A549 (cell line): ENCODE data around the gene UNC5B. TPM values are rescaled to one million over a fixed set of nuclear protein-coding genes. Genes with fewer than 3 reads are reported as not detected.

Experiments used
- ATAC-seq, 2 experiments: fragments of 200-7000 bp in 1 of 2; fragments of >200 bp in 1 of 2; cut with Nextera tagmentation in 1 of 2; cut with Tn5 transposase in 1 of 2; 3 replicates each; pipeline versions ENCODE4 v1.8.0 to v1.9.1; 2018 to 2020; ENCODE audit warnings: mild to moderate bottlenecking in 1 of 2, moderate library complexity in 1 of 2
- CTCF ChIA-PET: fragments of 300-600 bp; sonication (Branson Sonifier 250); formaldehyde crosslinking; extraction: SDS; loops from one replicate; lab custom pipeline; 2021; ENCODE audit warnings: antibody characterized with exemption, inconsistent platforms; lab: Yijun Ruan, JAX
- POLR2A ChIA-PET: fragments of 350-600 bp; formaldehyde crosslinking; extraction: SDS; loops from one replicate; lab custom pipeline; 2021; ENCODE audit warnings: antibody characterized with exemption, inconsistent platforms; lab: Yijun Ruan, JAX
- DNase-seq, 2 experiments: peaks; one replicate each; pipeline versions ENCODE4 v3.0.0 to v3.0.0-alpha.2; 2011 to 2016; ENCODE audit warnings: low read depth in 1 of 2, low spot score in 1 of 2
- FAIRE-seq: peaks from 2 replicates; lab custom pipeline; 2011; peaks lifted over from hg19 to GRCh38; lab: Jason Lieb, UNC
- H3K27ac ChIP-seq, 2 experiments: fragments of >200 bp; sonication (Bioruptor Twin); formaldehyde crosslinking; 3 replicates each; pipeline ENCODE4 v1.5.1; 2016 to 2017
- H3K4me1 ChIP-seq: fragments of >200 bp; sonication (Bioruptor Twin); formaldehyde crosslinking; 3 replicates; pipeline ENCODE4 v1.6.1; 2016
- H3K4me2 ChIP-seq: fragments of >200 bp; sonication (Bioruptor Twin); formaldehyde crosslinking; 3 replicates; pipeline ENCODE4 v1.6.1; 2016
- H3K4me3 ChIP-seq: fragments of >200 bp; sonication (Bioruptor Twin); formaldehyde crosslinking; 3 replicates; pipeline ENCODE4 v1.5.1; 2016
- H3K9me3 ChIP-seq: fragments of >200 bp; sonication (Bioruptor Twin); formaldehyde crosslinking; 3 replicates; pipeline ENCODE4 v1.6.1; 2016
- ATOH8 ChIP-seq: fragments of 250-450 bp; sonication (Bioruptor Pico); IDR thresholded peaks from 2 replicates; pipeline ENCODE4 v1.5.0; 2020; ENCODE audit warnings: low read depth, mild to moderate bottlenecking, moderate library complexity
- BHLHE40 ChIP-seq: IDR thresholded peaks from 2 replicates; pipeline ENCODE4 v1.6.1; 2012; ENCODE audit warnings: low read depth, low read length, inconsistent platforms
- CHD4 ChIP-seq: fragments of 200-600 bp; sonication (generic); IDR thresholded peaks from 2 replicates; pipeline ENCODE4 v1.6.1; 2016; ENCODE audit warnings: antibody characterized with exemption, mild to moderate bottlenecking, borderline replicate concordance
- EHF ChIP-seq: fragments of 250-450 bp; sonication (Bioruptor Pico); IDR thresholded peaks from 2 replicates; pipeline ENCODE4 v1.5.0; 2020; ENCODE audit warnings: mild to moderate bottlenecking
- EHMT2 ChIP-seq: fragments of 200-600 bp; sonication (generic); IDR thresholded peaks from 2 replicates; pipeline ENCODE4 v1.6.1; 2016; ENCODE audit warnings: antibody characterized with exemption, low read depth, mild to moderate bottlenecking, moderate library complexity
- ELK1 ChIP-seq: fragments of 150-350 bp; IDR thresholded peaks from 2 replicates; pipeline ENCODE4 v1.6.1; 2014; ENCODE audit warnings: low read depth, mild to moderate bottlenecking, low read length
- ESRRA ChIP-seq: fragments of 150-350 bp; IDR thresholded peaks from 2 replicates; pipeline ENCODE4 v1.6.1; 2014; ENCODE audit warnings: mild to moderate bottlenecking, low read length, borderline replicate concordance
- FOSB ChIP-seq: fragments of 250-450 bp; sonication (Bioruptor Pico); IDR thresholded peaks from 2 replicates; pipeline ENCODE4 v1.5.0; 2020; ENCODE audit warnings: mild to moderate bottlenecking, moderate library complexity
- FOXS1 ChIP-seq: fragments of 250-450 bp; sonication (Bioruptor Pico); IDR thresholded peaks from 2 replicates; pipeline ENCODE4 v1.5.0; 2020; ENCODE audit warnings: mild to moderate bottlenecking, moderate library complexity
- GATA3 ChIP-seq: IDR thresholded peaks from 2 replicates; pipeline ENCODE4 v1.6.1; 2012; ENCODE audit warnings: borderline replicate concordance
- HMGXB4 ChIP-seq: fragments of 250-450 bp; sonication (Bioruptor Pico); IDR thresholded peaks from 2 replicates; pipeline ENCODE4 v1.5.0; 2021; ENCODE audit warnings: mild to moderate bottlenecking, moderate library complexity, borderline replicate concordance
- HOXB13 ChIP-seq: fragments of 250-450 bp; sonication (Bioruptor Pico); IDR thresholded peaks from 2 replicates; pipeline ENCODE4 v1.5.0; 2020; ENCODE audit warnings: low read depth, mild to moderate bottlenecking, moderate library complexity
- JUNB ChIP-seq: fragments of >200 bp; sonication (Bioruptor Twin); formaldehyde crosslinking; IDR thresholded peaks from 2 replicates; pipeline ENCODE4 v1.6.1; 2016
- MAX ChIP-seq: IDR thresholded peaks from 2 replicates; pipeline ENCODE4 v1.6.1; 2012
- MYC ChIP-seq: IDR thresholded peaks from 2 replicates; pipeline ENCODE4 v1.6.1; 2012; ENCODE audit warnings: mild to moderate bottlenecking, inconsistent platforms, low read length, improper control_type of control experiment, borderline replicate concordance
- NFE2L2 ChIP-seq: fragments of 150-350 bp; conservative IDR thresholded peaks from 2 replicates; pipeline ENCODE4 v1.6.1; 2014; ENCODE audit warnings: low read length
- NPAS2 ChIP-seq: fragments of 250-450 bp; sonication (Bioruptor Pico); IDR thresholded peaks from 2 replicates; pipeline ENCODE4 v1.8.0; 2022; ENCODE audit warnings: mild to moderate bottlenecking, moderate library complexity, borderline replicate concordance
- NR3C1 ChIP-seq: fragments of >200 bp; sonication (Bioruptor Twin); formaldehyde crosslinking; IDR thresholded peaks from 3 replicates; pipeline ENCODE4 v1.6.1; 2017
- POLR2AphosphoS2 ChIP-seq: conservative IDR thresholded peaks from 2 replicates; pipeline ENCODE4 v1.6.1; 2012; ENCODE audit warnings: low read length, improper control_type of control experiment, inconsistent platforms
- RAD21 ChIP-seq, 2 experiments: fragments of >200 bp in 1 of 2; sonication (Bioruptor Twin) in 1 of 2; formaldehyde crosslinking in 1 of 2; IDR thresholded peaks in 1 of 2; conservative IDR thresholded peaks in 1 of 2; 2 replicates in 1 of 2; 3 replicates in 1 of 2; pipeline ENCODE4 v1.6.1; 2012 to 2018; ENCODE audit warnings: inconsistent platforms in 1 of 2
- RFX5 ChIP-seq: fragments of 450-650 bp; IDR thresholded peaks from 2 replicates; pipeline ENCODE4 v1.7.1; 2014; ENCODE audit warnings: antibody characterized with exemption, mild to moderate bottlenecking, moderate library complexity
- ZC3H11A ChIP-seq: fragments of 450-650 bp; IDR thresholded peaks from 2 replicates; pipeline ENCODE4 v1.6.1; 2014; ENCODE audit warnings: antibody characterized with exemption, mild to moderate bottlenecking
- WGBS: methylation state at CpG from one replicate; pipeline ENCODE4 v1.1.6; 2017; ENCODE audit errors: missing lambda C conversion rate; 5-methylcytosine and 5-hydroxymethylcytosine counted together
- polyA plus RNA-seq, 4 experiments: library from polyadenylated mRNA; depleted of rRNA in 3 of 4; stranded (reverse); fragments of >200 nt; fragmentation: RNase III in 1 of 4; extraction: RNeasy Plus Mini Kit Qiagen cat#74134 plus additional on column Dnase treatment in 1 of 4; gene quantifications; 2 replicates in 3 of 4; 3 replicates in 1 of 4; pipeline ENCODE4 v1.2.3, GENCODE V29; 2011 to 2017

UNC5B gene
- polyA plus RNA-seq, 2 of the 4 experiments (the other 2 are of a cell fraction): 0.14 to 1.0 TPM

- ChIA-PET POLR2A (no interaction called here), CTCF (interaction anchor here (1.2 to 2.2 kb wide), 4 partner anchors 20 to 434 kb away, joined by 3 to 8 read pairs (median 4); partner anchors contain the start of gene SGPL1)
- Histone ChIP-seq H3K4me2 (no peak overlapping the region), H3K4me3 (no peak overlapping the region), H3K9me3 (no peaks in the 10 kb centered on the region), H3K4me1 (peaks cover 8% of the 10 kb centered on the region; the same call in 2 of the 3 replicates), H3K27ac (no peak overlapping the region)
- no peak for ATAC-seq
- TF ChIP-seq RAD21 (conservative IDR thresholded peaks at IDR 0.05 in 1 of 2, IDR thresholded peaks at IDR 0.05 in 1 of 2): no peak
- no peak for TF ChIP-seq HMGXB4
- TF ChIP-seq NFE2L2: no peak
- no peak for TF ChIP-seq RFX5
- TF ChIP-seq NPAS2: no peak
- no peak for TF ChIP-seq EHF
- TF ChIP-seq BHLHE40: no peak
- TF ChIP-seq NR3C1: no peak
- DNase-seq: no peak
- 37% methylated on average over 5 of the region's 7 CpGs for WGBS
- no peak for FAIRE-seq
Observed at GRCh38 chr10:71249996-71250395, 37.6 kb downstream of the UNC5B start.

GRCh38 chr10:71250405-71250804 is 38.0 kb downstream of the UNC5B start:
- H3K4me2 ChIP-seq: no peak overlapping the region
- CTCF ChIA-PET: interaction anchor here (1.3 to 2.2 kb wide), 3 partner anchors 19 to 348 kb away, joined by 3 to 8 read pairs (median 4); no protein-coding TSS in a partner anchor
- ATAC-seq: no peak
- TF ChIP-seq EHMT2: no peak
- no peak for TF ChIP-seq ELK1
- no peak for TF ChIP-seq EHF
- no peak for TF ChIP-seq MAX
- TF ChIP-seq GATA3: no peak
- TF ChIP-seq ZC3H11A: no peak
- no peak for TF ChIP-seq ESRRA
- TF ChIP-seq HOXB13 (CRISPR knock-in tag): no peak
- TF ChIP-seq FOSB (CRISPR knock-in tag): no peak
- TF ChIP-seq FOXS1 (CRISPR knock-in tag): no peak
- TF ChIP-seq BHLHE40: no peak
- no peak for TF ChIP-seq NFE2L2
- no peak for TF ChIP-seq JUNB
- no peak for TF ChIP-seq POLR2AphosphoS2
- TF ChIP-seq MYC: no peak
- no peak for TF ChIP-seq CHD4
- TF ChIP-seq ATOH8 (CRISPR knock-in tag): no peak
- TF ChIP-seq, all 56 proteins: peak for 0
- no peak for DNase-seq
- Histone ChIP-seq H3K27ac (no peak overlapping the region), H3K9me3 (no peaks in the 10 kb centered on the region), H3K4me1 (peaks cover 8% of the 10 kb centered on the region; the same call in 2 of the 3 replicates), H3K4me3 (no peak overlapping the region)
- POLR2A ChIA-PET: no interaction called here
- no peak for FAIRE-seq
- 66% methylated on average over 3 of the region's 3 CpGs for WGBS
